Osteocyte (in vitro differentiated cells): ENCODE results near the gene HES3. TPM values are rescaled to one million over a fixed set of nuclear protein-coding genes. Genes with fewer than 3 reads are reported as not detected.

Source experiments
- DNase-seq: peaks from one replicate; pipeline ENCODE4 v3.0.0; 2021; ENCODE audit warnings: mixed read lengths; ENCODE audit not compliant: unreplicated experiment; ENCODE audit errors: extremely low spot score
- H3K27ac Mint-ChIP-seq: one replicate; pipeline ENCODE4 v1.8.0; 2021; ENCODE audit warnings: mild to moderate bottlenecking, mixed read lengths; ENCODE audit not compliant: unreplicated experiment
- H3K27me3 Mint-ChIP-seq: one replicate; pipeline ENCODE4 v1.8.0; 2021; ENCODE audit warnings: mixed read lengths; ENCODE audit not compliant: unreplicated experiment
- H3K36me3 Mint-ChIP-seq: one replicate; pipeline ENCODE4 v1.8.0; 2021; ENCODE audit warnings: mixed read lengths; ENCODE audit not compliant: unreplicated experiment
- H3K4me1 Mint-ChIP-seq: one replicate; pipeline ENCODE4 v1.8.0; 2021; ENCODE audit warnings: mixed read lengths; ENCODE audit not compliant: unreplicated experiment
- H3K4me3 Mint-ChIP-seq: one replicate; pipeline ENCODE4 v1.8.0; 2021; ENCODE audit warnings: mild to moderate bottlenecking, moderate library complexity, mixed read lengths; ENCODE audit not compliant: unreplicated experiment
- H3K9me3 Mint-ChIP-seq: one replicate; pipeline ENCODE4 v1.8.0; 2021; ENCODE audit warnings: mixed read lengths; ENCODE audit not compliant: unreplicated experiment
- CTCF ChIP-seq: fragments of 200-600 bp; sonication (generic); IDR thresholded peaks from 2 replicates; pipeline ENCODE4 v1.5.0; 2021; ENCODE audit warnings: antibody characterized with exemption, mild to moderate bottlenecking, moderate library complexity
- total RNA-seq: library from RNA; stranded (reverse); gene quantifications from 2 replicates; pipeline ENCODE4 v1.2.1, GENCODE V29; 2021

HES3 gene
- total RNA-seq, 1 donor from 2014 or later, result not detected

GRCh38 chr1:6256645-6257044 is 12.7 kb downstream of the HES3 start:
- Mint-ChIP-seq H3K9me3 (no peaks in the 10 kb centered on the region), H3K4me3 (no peak overlapping the region), H3K27me3 (no peaks in the 10 kb centered on the region), H3K4me1 (peaks cover 1% of the 10 kb centered on the region), H3K36me3 (no peaks in the 10 kb centered on the region), H3K27ac (no peak overlapping the region)
- no peak for TF ChIP-seq CTCF
- DNase-seq, result no peak

GRCh38 chr1:6257541-6258069 is 13.6 kb downstream of the HES3 start:
- Mint-ChIP-seq H3K4me1 (peaks cover 3% of the 10 kb centered on the region), H3K27me3 (no peaks in the 10 kb centered on the region), H3K27ac (no peak overlapping the region), H3K36me3 (no peaks in the 10 kb centered on the region), H3K9me3 (no peaks in the 10 kb centered on the region), H3K4me3 (no peak overlapping the region)
- DNase-seq, result no peak
- TF ChIP-seq CTCF, result no peak

- H3K4me1 Mint-ChIP-seq, result peaks cover 3% of the 10 kb centered on the region
These were observed 14.7 kb downstream of the HES3 start for GRCh38 chr1:6258675-6259074.

GRCh38 chr1:6259491-6260362 is 15.7 kb downstream of the HES3 start:
- H3K27ac Mint-ChIP-seq, result no peak overlapping the region
- peaks cover 3% of the 10 kb centered on the region for H3K4me1 Mint-ChIP-seq
- TF ChIP-seq CTCF, result no peak
- no peaks in the 10 kb centered on the region for H3K27me3 Mint-ChIP-seq
- H3K4me3 Mint-ChIP-seq, result peak overlapping the region; percentile 38
- no peak for DNase-seq
- H3K36me3 Mint-ChIP-seq, result no peaks in the 10 kb centered on the region
- H3K9me3 Mint-ChIP-seq, result no peaks in the 10 kb centered on the region

More at GRCh38 chr1:6258675-6259074, 14.7 kb downstream of the HES3 start:
- Mint-ChIP-seq H3K27me3 (no peaks in the 10 kb centered on the region), H3K36me3 (no peaks in the 10 kb centered on the region), H3K9me3 (no peaks in the 10 kb centered on the region), H3K27ac (no peak overlapping the region), H3K4me3 (no peak overlapping the region)
- DNase-seq, result no peak
- TF ChIP-seq CTCF, result no peak

GRCh38 chr1:6260433-6260934 is 16.5 kb downstream of the HES3 start:
- no peak for TF ChIP-seq CTCF
- Mint-ChIP-seq H3K4me3 (no peak overlapping the region), H3K36me3 (no peaks in the 10 kb centered on the region), H3K27me3 (no peaks in the 10 kb centered on the region), H3K9me3 (no peaks in the 10 kb centered on the region), H3K27ac (no peak overlapping the region), H3K4me1 (peaks cover 3% of the 10 kb centered on the region)
- no peak for DNase-seq
